ENCODE measurements around the gene SH3RF3. TPM values are rescaled to one million over a fixed set of nuclear protein-coding genes. Genes with fewer than 3 reads are reported as not detected.
A peak's percentile ranks its signal among the peaks of the same experiment; 100 is the strongest.

SH3RF3 gene
- total RNA-seq, 4 donors from 2014 or later: 2.2 to 6.1 (median 4.2) TPM

GRCh38 chr2:109164739-109165221 is 35.8 kb downstream of the SH3RF3 start:
- Histone ChIP-seq H3K9me3 (no peaks in the 10 kb centered on the region), H3K4me3 (no peak overlapping the region), H3K27me3 (no peaks in the 10 kb centered on the region), H3K27ac (peak overlapping the region; percentile 61), H3K36me3 (no peaks in the 10 kb centered on the region), H3K4me1 (peaks cover 23% of the 10 kb centered on the region)
- TF ChIP-seq EP300 (IDR thresholded peaks at IDR 0.05): no peak
- TF ChIP-seq POLR2AphosphoS5 (IDR thresholded peaks at IDR 0.05): no peak
- no peak for TF ChIP-seq POLR2A (IDR thresholded peaks at IDR 0.05)
- TF ChIP-seq CTCF (IDR thresholded peaks at IDR 0.05): no peak
- no peak for DNase-seq (ENCODE audit: low spot score in 2 of 2)
- 19% methylated on average over 3 of the region's 3 CpGs for WGBS

GRCh38 chr2:109166811-109167210 is 37.8 kb downstream of the SH3RF3 start:
- TF ChIP-seq POLR2A (IDR thresholded peaks at IDR 0.05) (no peak), EP300 (IDR thresholded peaks at IDR 0.05) (no peak), POLR2AphosphoS5 (IDR thresholded peaks at IDR 0.05) (no peak), CTCF (IDR thresholded peaks at IDR 0.05) (no peak)
- Histone ChIP-seq H3K27ac (no peak overlapping the region), H3K9me3 (no peaks in the 10 kb centered on the region), H3K27me3 (no peaks in the 10 kb centered on the region), H3K36me3 (no peaks in the 10 kb centered on the region), H3K4me1 (peaks cover 37% of the 10 kb centered on the region), H3K4me3 (no peak overlapping the region)
- no peak for DNase-seq (ENCODE audit: low spot score in 2 of 2)
- 39% methylated on average over 2 of the region's 2 CpGs for WGBS

GRCh38 chr2:109168086-109168485 is 39.1 kb downstream of the SH3RF3 start:
- 89% methylated on average over 2 of the region's 2 CpGs for WGBS
- no peaks in the 10 kb centered on the region for H3K27me3 ChIP-seq
- no peak for TF ChIP-seq CTCF (IDR thresholded peaks at IDR 0.05)
- no peak for TF ChIP-seq EP300 (IDR thresholded peaks at IDR 0.05)
- no peak for TF ChIP-seq POLR2AphosphoS5 (IDR thresholded peaks at IDR 0.05)
- no peak overlapping the region for H3K27ac ChIP-seq
- H3K4me3 ChIP-seq: no peak overlapping the region
- no peaks in the 10 kb centered on the region for H3K36me3 ChIP-seq
- peaks cover 48% of the 10 kb centered on the region for H3K4me1 ChIP-seq
- no peak for DNase-seq (ENCODE audit: low spot score in 2 of 2)
- H3K9me3 ChIP-seq: no peaks in the 10 kb centered on the region

DNA sequence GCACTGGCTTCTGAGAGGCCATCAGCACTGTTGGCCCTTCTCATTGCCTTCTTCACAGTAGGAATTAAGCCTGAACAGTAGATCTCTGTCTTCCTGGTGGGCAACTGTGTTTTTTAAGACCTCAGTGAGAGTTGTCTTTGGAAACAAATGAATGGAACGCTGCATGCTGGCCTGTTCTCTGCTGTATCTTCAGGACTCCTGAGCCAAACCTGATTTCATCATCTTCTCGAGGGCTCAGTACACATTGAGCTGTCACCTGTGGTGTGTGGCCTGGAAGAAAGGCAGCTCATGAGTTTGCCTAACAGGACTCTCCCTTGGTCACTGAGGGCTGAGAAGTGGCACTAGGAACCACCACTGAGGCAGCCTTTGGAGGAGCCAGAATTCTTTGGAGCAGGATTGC is 39.7 kb downstream of the SH3RF3 start:
- H3K27me3 ChIP-seq: no peaks in the 10 kb centered on the region
- WGBS: 71% methylated on average over 2 of the region's 2 CpGs
- no peak for DNase-seq (ENCODE audit: low spot score in 2 of 2)
- H3K27ac ChIP-seq: no peak overlapping the region
- peaks cover 53% of the 10 kb centered on the region for H3K4me1 ChIP-seq
- no peaks in the 10 kb centered on the region for H3K36me3 ChIP-seq
- no peaks in the 10 kb centered on the region for H3K9me3 ChIP-seq
- no peak overlapping the region for H3K4me3 ChIP-seq
- TF ChIP-seq CTCF (IDR thresholded peaks at IDR 0.05) (no peak), POLR2A (IDR thresholded peaks at IDR 0.05) (no peak), EP300 (IDR thresholded peaks at IDR 0.05) (no peak), POLR2AphosphoS5 (IDR thresholded peaks at IDR 0.05) (no peak)

DNA sequence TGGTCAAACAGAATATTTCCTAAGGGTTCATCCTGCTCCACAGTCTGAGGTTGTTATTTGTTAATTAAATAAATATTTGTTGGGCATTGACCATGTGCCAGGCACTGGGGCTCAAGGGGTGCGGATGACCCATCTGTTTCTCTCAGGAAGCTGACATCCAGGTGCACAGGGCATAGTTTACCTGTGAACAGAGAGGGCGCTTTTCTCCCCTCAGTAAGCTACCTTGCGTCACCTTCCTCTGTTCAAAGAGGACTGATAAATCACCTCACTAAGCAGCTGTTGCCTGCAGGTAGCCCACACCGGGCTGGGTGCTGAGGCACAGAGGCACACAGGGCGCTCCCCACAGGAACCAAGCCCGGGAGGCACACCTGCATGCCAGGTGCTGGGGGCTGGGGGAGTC is 41.6 kb downstream of the SH3RF3 start:
- DNase-seq (ENCODE audit: low spot score in 2 of 2): no peak
- H3K4me3 ChIP-seq: no peak overlapping the region
- no peaks in the 10 kb centered on the region for H3K9me3 ChIP-seq
- H3K27ac ChIP-seq: no peak overlapping the region
- H3K27me3 ChIP-seq: no peaks in the 10 kb centered on the region
- peaks cover 43% of the 10 kb centered on the region for H3K4me1 ChIP-seq
- TF ChIP-seq POLR2AphosphoS5 (IDR thresholded peaks at IDR 0.05) (no peak), EP300 (IDR thresholded peaks at IDR 0.05) (no peak), POLR2A (IDR thresholded peaks at IDR 0.05) (no peak), CTCF (IDR thresholded peaks at IDR 0.05) (no peak)
- no peaks in the 10 kb centered on the region for H3K36me3 ChIP-seq
- 81% methylated on average over 6 of the region's 6 CpGs for WGBS
